ENCODE data around the gene TMEM179.
"Not testable (repeated sequence)": the region's sequence is repeated elsewhere in the genome, so short reads cannot be mapped to it uniquely, and the experiment has no call there.

TMEM179 gene

DNA sequence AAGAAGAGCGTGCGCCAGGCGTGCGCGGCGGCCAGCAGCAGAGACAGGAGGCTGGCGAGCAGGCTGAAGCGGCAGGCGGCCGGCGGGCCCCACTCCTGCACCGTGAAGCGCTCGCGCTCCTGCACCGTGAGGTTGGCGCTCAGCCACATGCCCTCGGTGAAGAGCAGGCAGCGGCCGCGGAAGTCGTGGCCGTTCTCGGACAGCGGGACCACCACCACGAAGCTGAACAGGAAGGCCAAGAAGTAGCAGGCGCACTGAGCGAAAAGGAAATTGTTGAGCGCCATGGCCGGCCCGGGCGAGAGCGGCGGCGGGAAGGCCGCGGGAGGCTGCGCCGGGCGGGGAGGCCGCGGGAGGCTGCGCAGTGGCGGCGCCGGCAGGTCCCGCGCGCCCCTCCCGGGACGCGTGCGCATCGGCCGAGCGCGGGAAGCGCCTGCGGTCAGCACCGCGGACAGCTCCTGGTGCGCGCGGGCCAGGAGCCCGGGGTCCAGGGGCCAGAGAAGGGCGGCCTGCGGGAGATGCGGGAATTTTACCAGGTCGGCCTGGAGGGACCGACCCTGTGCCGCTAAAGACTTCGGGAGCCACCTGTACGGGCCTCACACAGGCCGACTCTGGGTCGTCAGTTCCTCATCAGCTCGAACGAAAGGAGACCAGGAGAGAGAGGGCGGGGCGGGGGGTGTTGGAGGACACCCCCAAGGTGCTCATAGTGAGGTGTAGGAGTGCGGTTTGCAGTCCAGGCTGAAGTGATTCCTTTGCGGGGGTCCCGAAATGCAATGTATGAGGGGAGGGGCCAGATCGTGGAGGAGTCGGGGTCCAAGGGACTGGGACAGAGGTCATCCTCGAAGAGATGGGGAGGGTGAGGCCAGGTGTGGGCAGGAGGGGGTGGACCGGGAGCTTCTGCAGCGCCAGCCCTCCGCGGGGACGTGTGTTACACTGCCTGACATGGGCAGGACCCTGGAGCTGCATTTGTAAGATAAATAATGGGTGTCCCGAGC is at the start of gene TMEM179:
TSS of gene TMEM179 (minus strand) at position 315 of the 992 bp plus-strand sequence. CDS start at position 284, 31 bp downstream.
- no peak for DNase-seq (ENCODE audit: low spot score)

DNA sequence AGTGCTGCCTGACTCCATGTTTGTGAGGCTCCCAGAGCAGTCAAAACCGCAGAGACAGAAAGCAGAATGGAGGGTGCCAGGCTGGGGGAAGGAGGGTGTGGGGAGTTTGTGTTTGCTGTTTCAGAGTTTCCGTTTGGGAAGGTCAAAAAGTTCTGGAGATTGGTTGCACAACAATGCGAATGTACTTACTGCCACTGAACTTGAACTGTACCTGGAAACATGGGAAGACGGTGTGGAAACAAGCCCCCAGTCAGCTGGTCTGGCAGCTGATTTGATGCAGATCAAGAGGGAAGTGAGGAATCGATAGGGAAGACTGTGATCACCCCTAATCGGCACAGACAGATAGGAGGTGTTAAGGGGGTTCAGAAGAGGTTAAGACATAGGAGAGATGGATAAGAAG is 49.5 kb upstream of the TMEM179 start:
- no peak for DNase-seq (ENCODE audit: low spot score)

DNA sequence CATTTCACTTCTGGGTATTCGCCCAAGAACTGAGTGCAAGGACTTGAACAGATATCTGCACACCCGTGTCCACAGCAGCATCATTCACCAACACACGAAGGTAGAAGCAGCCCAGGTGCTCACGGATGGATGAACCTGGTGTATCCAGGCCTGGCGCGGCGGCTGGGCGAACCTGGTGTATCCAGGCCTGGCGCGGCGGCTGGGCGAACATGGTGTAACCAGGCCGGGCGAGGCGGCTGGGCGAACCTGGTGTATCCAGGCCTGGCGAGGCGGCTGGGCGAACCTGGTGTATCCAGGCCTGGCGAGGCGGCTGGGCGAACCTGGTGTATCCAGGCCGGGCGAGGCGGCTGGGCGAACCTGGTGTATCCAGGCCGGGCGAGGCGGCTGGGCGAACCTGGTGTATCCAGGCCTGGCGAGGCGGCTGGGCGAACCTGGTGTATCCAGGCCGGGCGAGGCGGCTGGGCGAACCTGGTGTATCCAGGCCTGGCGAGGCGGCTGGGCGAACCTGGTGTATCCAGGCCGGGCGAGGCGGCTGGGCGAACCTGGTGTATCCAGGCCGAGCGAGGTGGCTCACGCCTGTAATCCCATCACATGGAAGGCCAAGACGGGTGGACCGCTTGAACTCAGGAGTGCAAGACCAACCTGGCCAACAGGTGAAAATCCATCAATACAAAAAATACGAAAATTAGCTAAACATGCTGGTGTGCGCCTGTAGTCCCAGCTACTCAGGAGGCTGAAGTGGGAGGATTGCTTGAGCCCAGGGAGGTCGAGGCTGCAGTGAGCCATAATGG is 48.8 kb upstream of the TMEM179 start:
- not testable (repeated sequence) for DNase-seq (ENCODE audit: low spot score)

DNA sequence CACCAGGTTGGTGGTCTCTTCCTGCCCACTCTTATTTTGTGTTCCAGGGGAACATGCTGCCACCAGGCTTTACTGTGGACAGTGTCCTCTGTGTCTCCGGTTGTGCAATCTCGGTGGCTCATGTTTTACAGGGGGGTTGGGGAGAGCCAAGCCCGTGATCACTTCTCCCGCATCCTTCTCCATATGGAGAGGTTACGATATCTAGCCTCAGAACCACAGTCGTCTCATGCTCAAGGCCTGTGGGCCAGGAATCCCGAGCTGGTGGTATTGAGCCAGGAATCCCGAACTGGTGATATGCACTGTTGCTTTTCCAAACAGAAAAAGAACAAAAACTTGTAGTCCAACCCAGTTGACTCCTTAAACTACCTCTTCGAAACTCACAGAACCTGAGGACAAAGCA is 47.8 kb upstream of the TMEM179 start:
- DNase-seq (ENCODE audit: low spot score), result no peak

DNA sequence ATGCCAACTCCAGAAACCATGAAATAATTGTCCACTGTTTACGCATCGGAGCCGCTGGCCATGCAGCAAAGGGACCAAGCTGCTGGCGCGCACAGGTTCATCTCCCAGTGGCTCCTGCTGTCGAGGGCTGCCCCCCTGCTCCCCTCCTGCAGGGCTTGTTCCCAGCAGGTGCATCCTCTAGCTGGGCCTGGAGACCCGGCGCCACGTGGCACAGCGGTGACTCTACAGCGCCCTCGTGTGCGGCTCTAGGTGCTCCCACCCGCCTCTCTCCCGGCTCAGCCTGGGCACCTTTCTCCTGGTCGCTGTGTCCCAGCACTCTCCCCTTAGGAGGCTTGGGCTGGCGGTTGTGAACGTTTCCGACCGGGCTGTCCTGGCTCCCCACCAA is 47.3 kb upstream of the TMEM179 start:
- DNase-seq (ENCODE audit: low spot score), result no peak

DNA sequence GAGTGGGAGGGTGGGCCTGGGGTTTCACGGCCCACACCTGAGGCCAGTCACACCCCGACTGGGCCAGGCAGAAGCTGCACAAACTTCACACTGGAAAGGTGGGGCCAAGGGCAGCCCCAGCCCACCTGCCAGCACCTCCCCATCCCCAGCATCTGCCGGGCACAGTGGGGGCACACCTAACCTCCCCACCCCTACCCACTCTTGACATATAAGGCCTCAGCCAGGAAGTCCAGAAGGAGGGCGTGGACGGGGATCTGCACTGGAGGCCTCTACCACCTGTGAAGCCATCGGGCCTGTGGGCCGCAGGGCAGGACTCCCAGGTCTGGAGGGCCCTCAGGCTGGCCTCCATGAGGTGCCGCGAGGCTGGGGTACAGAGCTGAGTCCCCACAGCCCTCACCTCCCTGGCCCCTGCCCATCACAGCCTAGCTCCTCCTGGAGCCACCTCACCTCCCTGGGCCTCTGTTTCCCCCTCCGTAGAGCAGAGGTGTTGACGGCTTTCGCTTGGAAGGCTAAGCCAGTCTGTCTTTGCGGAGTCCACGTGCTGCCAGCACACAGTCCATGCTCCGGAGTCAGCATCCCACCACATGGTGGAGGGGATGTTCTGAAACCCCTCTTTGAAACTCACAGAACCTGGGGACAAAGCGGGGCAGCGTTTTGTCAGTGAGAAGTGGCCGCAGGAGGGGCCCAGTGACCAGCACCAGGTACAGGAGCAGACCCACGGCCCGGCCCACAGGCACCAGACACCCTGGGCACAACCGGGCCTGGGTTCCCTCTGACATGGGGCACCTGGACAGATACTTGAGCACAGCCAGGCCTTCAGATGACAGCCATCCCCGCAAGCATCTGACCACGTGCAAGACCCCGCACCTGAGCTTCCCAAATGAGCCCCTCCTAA is 46.7 kb upstream of the TMEM179 start:
- no peak for DNase-seq (ENCODE audit: low spot score)

DNA sequence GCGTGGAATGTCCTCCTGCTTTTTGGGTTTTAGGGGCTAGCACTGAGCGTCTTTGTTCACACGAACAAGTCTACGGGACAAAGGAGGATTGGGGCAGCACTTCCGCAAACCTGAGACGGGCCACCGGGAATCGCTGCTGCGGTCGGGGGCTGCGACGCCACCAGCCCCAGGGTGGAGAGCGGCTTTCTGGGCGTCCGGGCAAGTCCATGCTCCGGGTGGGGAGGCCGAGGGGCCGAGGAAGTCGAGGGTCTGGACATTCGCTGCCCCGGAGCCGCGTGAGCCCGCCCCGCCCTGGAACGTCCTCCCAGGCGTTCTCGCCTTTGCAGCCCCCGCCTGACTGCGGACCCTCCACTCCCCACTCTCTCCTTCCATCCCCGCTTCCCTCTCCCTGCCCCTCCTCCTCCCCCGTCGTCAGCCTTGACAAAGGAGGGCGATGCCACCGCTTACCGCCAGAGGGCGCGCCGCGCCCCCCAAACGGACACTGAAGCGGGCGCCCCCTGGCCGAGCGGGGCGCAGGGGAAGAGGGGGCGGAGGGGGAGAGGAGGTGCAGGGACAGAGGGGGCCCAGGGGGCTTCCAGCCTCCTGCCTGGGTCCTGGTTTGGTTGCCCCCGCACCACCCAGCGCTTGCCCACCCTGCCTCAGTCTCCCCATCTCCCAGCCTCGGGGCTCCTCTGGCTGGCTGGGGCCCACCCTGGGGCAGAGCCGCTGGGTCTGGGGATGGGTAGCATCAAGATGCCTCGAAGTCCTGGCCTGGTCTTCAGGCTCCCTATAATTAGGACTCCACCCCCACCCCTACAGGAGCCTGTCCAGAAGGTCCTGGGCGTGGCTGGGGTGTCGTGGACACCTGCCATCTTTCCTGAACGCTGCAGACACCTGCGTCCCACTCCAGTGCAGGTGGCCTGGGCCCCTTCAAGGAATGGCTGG is 45.7 kb upstream of the TMEM179 start:
- DNase-seq (ENCODE audit: low spot score), result peak; percentile 69

DNA sequence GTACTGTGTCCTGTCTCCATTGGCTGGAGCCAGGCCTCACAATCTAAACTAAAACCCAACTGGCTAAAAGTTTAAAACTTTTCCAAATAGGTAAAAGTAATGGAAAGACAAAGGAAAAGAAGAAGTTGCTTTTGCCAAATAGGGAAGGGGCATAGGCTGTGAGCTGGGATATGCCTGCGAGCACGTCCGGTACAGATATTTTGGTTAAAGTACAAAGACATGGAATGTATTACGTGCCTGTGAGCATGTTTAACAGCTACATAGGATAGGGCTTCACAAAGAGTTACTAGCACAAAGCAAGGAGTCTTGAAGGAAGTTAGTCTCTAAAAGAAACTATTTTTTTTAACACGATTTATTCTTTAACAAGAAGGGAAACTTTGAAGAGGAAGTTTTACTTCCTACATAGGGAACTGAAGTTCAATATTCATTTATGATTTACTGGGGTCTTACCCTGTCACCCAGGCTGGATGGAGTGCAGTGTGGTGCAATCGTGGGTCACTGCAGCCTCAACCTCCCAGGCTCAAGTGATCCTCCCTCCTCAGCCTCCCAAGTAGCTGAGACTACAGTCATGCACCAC is 43.0 kb upstream of the TMEM179 start:
- DNase-seq (ENCODE audit: low spot score), result no peak

DNA sequence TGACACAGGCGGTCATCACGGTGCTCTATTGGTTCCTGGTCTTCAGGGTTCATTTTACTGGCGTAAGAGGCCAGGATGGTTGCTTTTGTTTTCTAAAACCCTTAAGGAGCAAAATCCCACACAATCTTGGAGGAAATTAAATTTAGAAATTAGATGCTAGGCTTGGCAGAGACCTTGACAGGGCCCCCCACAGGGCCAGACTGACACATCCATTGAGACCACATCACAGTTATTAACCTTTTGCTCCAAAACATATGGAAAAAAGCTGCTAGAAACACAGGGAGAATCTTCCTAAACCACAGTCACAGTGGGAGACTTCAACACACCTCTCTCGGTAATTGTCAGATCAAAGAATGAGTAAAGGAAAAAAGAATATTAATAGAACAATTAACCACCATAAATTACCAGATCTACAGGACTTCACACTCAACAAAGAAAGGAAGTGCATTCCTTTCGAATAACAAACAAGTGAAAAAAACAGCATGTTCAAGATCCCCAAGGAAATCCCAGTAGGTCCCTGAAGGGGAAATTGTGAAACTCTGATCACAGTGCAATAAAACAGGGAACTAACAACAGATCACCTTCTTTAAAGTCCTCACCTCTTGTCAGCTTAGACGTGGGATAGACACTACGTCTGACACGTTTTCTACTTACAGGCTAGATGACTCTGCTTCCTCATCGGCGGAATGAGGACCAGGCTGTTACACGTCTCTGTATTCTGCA is 40.2 kb upstream of the TMEM179 start:
- DNase-seq (ENCODE audit: low spot score), result no peak

DNA sequence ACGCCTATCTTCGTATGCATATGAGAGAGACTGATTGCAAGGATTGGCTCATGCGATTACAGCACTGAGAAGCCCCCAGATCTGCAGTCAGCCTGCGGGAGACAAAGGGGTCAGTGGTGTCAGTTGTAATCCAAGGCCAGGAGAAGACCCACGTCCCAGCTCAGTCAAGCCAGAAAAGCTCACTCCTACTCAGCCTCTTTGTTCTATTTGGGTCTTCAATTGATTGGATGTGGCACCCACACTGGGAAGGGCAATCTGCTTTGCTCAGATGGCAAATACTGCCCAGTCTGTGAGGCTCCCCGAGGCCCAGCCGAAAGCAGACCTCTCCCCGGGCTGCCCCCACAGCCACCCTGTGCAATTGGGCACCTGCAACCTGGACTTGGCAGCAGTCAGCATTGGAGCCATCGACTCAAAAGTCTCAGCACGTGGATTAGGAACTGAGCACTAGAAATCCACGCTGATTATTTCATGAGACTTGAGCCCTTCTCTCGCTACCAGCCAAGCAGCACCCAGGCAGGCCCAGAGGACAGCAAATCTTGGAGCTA is 39.6 kb upstream of the TMEM179 start:
- DNase-seq (ENCODE audit: low spot score), result no peak

DNA sequence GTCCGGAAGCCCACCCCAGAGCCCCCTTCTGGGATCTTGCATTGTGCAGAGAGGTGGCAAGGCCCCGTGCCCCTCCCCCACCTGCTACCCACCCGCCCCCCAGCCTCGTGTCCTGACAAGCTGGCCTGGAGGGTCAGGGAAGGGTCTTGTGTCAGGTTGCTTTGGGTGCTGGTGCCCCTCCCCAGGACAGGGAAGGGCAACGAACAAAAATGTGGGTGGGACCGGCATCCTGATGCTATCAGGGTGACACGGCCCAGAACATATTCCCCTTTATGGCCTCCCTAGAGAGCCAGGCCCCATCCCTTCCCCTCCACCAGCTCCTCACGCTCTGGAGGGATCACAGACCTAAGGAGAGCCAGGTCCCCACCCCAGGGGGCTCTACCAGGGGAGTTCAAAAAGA is 38.7 kb upstream of the TMEM179 start:
- no peak for DNase-seq (ENCODE audit: low spot score)

DNA sequence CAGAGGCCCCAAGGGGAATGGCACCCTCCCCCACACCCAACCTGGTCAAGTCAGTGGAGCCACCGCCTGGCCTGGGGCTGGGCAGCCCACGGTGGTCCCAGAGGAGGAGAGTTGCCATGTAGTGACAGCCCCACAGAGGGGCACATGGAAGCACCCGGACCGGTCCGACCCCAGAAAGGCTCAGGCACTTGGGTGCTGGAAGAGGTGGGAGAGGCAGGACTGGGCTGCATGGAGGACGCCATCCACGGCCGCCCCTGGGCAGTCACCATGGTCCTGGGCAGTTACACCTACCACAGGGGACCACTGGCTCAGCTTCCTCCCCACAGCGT is 37.9 kb upstream of the TMEM179 start:
- DNase-seq (ENCODE audit: low spot score), result no peak

DNA sequence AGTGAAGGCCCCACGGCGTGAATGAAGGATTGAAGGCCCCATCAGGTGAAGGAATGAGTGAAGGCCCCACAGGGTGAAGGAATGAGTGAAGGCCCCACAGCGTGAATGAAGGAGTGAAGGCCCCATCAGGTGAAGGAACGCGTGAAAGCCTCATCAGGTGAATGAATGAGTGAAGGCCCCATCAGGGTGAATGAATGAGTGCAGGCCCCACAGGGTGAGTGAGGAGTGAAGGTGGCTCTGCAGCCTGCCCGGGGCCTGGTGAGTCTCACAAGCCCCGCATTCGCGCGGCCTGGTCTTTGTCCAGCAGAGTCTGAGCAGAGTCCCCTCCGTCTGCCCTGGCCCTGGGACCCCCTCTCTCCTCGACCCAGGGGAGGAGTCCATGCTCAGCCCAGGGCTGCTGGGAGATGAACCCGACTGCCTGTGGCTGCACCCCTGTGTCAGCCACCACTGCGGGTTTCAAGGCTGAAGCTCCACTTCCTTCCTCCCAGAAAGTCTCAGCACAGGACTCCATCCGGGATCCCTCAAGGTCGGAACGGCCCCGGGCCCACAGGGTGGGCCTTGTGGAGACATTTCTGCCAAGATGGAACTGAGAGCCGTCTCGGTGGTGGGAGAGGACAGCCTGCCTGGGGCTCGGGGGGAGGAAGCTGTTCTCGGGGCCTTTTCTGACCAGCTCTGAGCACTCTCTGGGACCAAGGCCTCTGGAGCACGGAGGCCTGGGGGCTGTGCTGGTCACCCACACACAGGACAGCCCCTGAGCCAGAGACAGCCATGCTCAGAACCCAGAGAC is 37.4 kb upstream of the TMEM179 start:
- no peak for DNase-seq (ENCODE audit: low spot score)

DNA sequence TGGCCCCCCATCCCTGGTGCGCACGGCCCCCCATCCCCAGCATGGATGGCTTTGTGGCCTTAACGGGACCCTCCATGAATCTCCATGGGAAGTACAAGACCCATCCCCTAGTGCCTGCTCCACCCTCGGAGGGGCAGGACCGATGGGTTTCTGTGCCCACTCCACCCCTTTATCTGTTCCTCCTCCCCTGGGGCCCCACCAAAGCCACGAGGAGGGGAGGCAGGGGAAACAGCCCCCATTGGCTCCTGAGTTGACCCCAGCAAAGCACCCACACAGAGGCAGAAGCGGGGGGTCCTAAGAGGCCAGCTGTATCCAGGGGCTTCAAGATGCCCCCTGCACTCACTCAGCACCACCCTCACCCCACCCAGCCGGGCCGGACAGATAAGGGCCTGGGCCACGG is 36.1 kb upstream of the TMEM179 start:
- DNase-seq (ENCODE audit: low spot score), result no peak

DNA sequence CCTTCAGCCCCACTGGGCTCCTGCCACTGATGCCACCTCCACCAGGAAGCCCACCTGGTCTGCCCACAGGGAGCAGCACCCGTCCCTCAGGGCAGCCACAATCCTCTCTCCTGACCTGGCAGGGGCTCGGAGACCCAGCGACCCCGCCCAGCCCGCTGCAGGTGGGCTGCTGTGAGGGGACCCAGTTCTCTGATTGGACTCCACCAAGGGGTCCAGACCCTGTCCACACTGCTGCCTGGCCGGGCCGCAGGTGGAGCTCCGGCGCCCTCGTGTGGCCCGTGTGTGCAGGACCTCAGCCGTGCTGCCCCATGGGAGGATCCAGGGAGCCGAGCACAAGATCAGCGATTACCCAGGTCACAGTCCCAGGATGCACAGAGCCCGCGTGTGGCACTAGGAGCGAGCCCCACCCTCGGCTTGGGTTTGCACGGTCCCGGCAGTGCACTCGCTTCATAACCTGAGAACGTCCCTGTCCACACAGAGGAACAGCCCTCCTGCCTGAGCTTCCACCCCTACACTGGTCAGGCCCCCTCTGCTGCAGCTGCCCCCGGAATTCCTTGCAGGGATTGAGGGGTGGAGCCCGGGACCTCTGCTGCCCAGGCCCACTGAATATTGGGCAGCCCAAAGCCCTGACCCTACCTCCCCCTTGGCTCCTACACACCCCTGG is 35.4 kb upstream of the TMEM179 start:
- peak; percentile 52 for DNase-seq (ENCODE audit: low spot score)

DNA sequence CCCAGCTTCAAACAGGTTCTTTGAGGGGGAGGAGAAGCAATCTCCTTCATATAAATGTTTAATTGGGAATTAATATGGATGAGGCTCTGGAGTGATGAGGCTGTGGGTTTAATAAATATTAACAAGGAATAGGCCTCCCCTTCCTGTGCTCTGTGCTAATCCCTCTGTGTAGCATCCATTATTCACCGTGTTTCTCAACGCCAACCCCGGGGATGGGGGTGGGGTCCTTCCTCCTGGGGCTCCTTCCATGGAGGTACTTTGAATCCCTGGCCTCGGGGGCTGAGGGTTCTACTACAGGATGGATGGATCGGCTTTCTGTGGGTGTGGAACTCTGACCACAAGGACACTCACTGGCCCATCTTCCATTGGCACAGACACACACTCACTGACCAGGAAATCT is 34.9 kb upstream of the TMEM179 start:
- DNase-seq (ENCODE audit: low spot score), result no peak

DNA sequence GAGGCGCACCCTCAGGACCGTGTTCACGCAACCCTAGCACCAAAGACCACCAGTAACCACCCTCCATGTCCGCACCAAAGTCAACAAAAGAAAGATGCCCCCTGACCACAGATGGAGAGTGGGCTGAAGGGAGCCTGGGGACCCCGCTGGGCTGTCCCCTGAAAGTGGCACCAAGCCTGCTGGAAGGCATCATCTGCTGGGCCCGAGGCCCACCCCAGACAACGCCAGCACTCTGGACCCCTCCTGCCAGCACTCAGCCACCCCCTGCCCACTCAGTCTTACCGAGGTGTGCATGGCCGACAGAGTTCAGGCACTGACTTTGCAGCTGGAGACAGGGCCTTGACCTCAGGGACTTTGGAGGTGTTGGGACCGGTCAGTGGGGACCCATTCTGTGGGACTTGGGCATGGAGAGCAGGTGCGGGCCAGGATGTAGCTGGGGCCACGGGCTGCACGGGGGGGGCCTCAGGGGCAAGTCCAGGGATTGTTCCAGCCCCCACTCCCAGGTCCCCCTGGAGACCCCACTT is 34.4 kb upstream of the TMEM179 start:
- no peak for DNase-seq (ENCODE audit: low spot score)

DNA sequence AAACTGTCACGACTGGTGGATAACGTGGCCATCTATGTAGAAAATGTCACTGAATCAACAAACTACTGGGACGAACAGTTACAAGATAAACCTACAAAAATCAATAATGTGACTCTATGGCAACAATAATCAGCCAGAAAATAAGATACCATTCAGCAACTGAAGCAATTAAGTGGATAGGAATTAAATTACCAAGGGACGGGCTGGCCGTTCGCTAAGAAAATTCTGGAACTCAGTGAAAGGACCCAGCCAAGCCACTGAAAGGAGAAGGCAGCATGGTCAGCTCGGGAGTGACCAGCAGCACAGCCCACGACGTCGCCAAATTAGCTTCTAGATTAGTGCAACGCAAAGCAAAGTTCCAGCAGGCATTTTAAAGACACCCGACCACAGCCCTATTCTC is 33.6 kb upstream of the TMEM179 start:
- DNase-seq (ENCODE audit: low spot score), result no peak
